IMR-90 (cell line): ENCODE results near the gene SLC24A3.

ENCODE experiments used
- BHLHE40 ChIP-seq: fragments of 150-350 bp; IDR thresholded peaks from 2 replicates; pipeline ENCODE4 v1.6.1; 2016; ENCODE audit warnings: mild to moderate bottlenecking, low read depth, low read length
- CHD1 ChIP-seq: IDR thresholded peaks from 2 replicates; pipeline ENCODE4 v1.6.1; 2012; ENCODE audit warnings: low read depth, low read length, improper control_type of control experiment
- RFX5 ChIP-seq: IDR thresholded peaks from 2 replicates; pipeline ENCODE4 v1.8.0; 2012; ENCODE audit warnings: low read depth, mild to moderate bottlenecking, low read length, moderate library complexity
- TF ChIP-seq, protein P1 (sequence below): conservative IDR thresholded peaks from 2 replicates; pipeline ENCODE4 v1.5.1; 2012; ENCODE audit warnings: mild to moderate bottlenecking, low read depth, low read length, improper control_type of control experiment

DNA sequence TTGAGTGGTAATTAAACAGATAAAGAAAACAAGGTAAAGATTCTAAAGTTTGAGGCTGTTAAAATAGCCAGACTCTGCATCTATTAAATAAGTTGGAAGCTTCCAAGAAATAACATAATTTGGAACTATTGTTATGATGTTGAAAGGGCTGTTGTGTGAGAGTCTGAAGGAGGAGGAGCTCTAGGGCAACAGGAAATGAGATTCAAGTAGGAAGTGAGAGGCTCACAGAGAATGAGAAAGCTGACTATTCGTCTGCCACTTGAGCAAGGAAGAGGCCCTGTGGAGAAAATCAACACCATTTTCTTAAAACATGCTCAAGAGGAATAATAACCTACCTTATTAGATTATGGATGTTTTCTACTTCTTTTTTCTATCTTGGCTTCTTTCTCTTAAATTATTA lies 185.2 kb downstream of the SLC24A3 start:
- TF ChIP-seq, protein P1, sequence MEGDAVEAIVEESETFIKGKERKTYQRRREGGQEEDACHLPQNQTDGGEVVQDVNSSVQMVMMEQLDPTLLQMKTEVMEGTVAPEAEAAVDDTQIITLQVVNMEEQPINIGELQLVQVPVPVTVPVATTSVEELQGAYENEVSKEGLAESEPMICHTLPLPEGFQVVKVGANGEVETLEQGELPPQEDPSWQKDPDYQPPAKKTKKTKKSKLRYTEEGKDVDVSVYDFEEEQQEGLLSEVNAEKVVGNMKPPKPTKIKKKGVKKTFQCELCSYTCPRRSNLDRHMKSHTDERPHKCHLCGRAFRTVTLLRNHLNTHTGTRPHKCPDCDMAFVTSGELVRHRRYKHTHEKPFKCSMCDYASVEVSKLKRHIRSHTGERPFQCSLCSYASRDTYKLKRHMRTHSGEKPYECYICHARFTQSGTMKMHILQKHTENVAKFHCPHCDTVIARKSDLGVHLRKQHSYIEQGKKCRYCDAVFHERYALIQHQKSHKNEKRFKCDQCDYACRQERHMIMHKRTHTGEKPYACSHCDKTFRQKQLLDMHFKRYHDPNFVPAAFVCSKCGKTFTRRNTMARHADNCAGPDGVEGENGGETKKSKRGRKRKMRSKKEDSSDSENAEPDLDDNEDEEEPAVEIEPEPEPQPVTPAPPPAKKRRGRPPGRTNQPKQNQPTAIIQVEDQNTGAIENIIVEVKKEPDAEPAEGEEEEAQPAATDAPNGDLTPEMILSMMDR, result no peak
- TF ChIP-seq RFX5, result no peak
- TF ChIP-seq BHLHE40, result no peak
- no peak for TF ChIP-seq CHD1
